ENCODE results near the gene RHOV. TPM values are rescaled to one million over a fixed set of nuclear protein-coding genes. Genes with fewer than 3 reads are reported as not detected.

The RHOV gene
- total and polyA plus RNA-seq, 10 of the 15 experiments (the other 5 are each of a cell fraction or from before 2014, with no cell fraction given) = 0.24 to 39.3 (median 9.3) TPM

DNA sequence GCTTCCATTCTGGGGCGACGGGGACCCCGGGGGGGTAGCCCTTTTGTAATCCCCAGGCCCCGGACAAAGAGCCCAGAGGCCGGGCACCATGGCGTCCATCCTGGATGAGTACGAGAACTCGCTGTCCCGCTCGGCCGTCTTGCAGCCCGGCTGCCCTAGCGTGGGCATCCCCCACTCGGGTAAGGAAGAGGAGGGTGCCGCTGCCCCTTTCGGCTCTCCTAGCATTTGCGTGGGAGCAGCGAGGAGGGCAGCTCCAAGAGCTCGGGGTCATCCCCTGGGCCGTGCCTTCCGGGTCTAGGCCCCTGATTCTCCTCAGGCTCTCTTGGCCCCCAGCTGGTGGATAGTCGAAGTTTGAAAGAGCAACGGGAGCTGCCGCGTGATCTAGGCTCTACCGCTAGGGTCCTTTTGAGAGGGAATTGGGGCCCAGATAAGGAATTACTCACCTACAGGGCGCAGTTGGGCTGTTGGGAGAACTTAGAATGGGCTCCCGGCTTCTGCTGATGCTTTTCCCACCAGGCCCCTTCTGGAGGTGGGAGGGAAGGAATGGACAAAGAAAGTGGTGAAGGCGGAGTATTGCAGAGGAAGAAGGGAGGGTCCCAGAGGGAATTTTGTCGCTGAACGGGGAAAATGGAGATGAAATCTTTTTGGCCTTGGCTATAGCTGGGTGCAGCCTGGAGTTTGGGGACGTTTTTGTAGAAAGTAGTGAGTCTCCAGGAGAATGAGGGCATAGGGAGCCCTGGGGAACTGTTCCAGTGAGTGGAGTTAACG lies 20.8 kb upstream of the RHOV start:
- SMC1A ChIA-PET (ENCODE audit: uncharacterized antibody, unreplicated experiment) = interaction anchor here (0.7 to 3.5 kb wide), 19 partner anchors 9 to 201 kb away, joined by 3 to 144 read pairs (median 4); partner anchors contain the start of genes RAD51 and RHOV
- Histone ChIP-seq H3K9me3 (replicated peaks; ENCODE audit: control insufficient read depth, insufficient read depth, low read length) (no peaks in the 10 kb centered on the region), H3K27me3 (replicated peaks in 1 of 2; ENCODE audit: control insufficient read depth in 2 of 2, insufficient read depth in 2 of 2, low read length in 1 of 2) (no peaks in the 10 kb centered on the region), H3K4me1 (ENCODE audit: control insufficient read depth, insufficient read depth, low read length) (peaks cover 21% of the 10 kb centered on the region), H4K20me1 (ENCODE audit: control insufficient read depth, insufficient read depth) (no peaks in the 10 kb centered on the region), H3K4me3 (peak overlapping the region; percentile 96), H3K27ac (ENCODE audit: control insufficient read depth, insufficient read depth) (peak overlapping the region; percentile 86), H2AFZ (ENCODE audit: control insufficient read depth, low read depth, low read length) (peak overlapping the region; percentile 72), H3K4me2 (ENCODE audit: control insufficient read depth, insufficient read depth) (peak overlapping the region; percentile 93), H3K9ac (ENCODE audit: control insufficient read depth, insufficient read depth, low read length) (peak overlapping the region; percentile 95), H3K79me2 (ENCODE audit: control insufficient read depth, insufficient read depth, low read length) (peaks cover 20% of the 10 kb centered on the region), H3K36me3 (ENCODE audit: control insufficient read depth in 2 of 2, insufficient read depth in 2 of 2, low read length in 1 of 2) (peaks cover 0 to 9% of the 10 kb centered on the region in 2 experiments; a peak in 3 of 4 replicates)
- DNase-seq (ENCODE audit: low read depth, low spot score) = no peak
- intact Hi-C loops (cut with micrococcal nuclease; ENCODE audit: unreplicated experiment) (loop anchor here (1.0 to 5.0 kb wide), 5 partner anchors 22 to 216 kb away; partner anchors contain the start of gene RAD51), in situ Hi-C loops (cut with MboI) (loop anchor here (5.0 kb wide), 1 partner anchor 38 kb away; no protein-coding TSS in a partner anchor)
- ATAC-seq = peak; percentile 82
- WGBS (ENCODE audit: insufficient coverage, insufficient replicate concordance, low lambda C conversion rate, missing lambda C conversion rate) = under 1% methylated on average over 33 of the region's 33 CpGs
- POLR2A ChIA-PET = interaction anchor here (0.5 to 4.9 kb wide), 16 partner anchors 10 to 1615 kb away, joined by 3 to 57 read pairs (median 4); partner anchors contain the start of genes CCDC32, DNAJC17, RHOV and ZFYVE19
- TSS peak; percentile 86 for BruUV-seq (replicated peaks)
- FAIRE-seq = peak; percentile 81
- RAD21 ChIA-PET (ENCODE audit: unreplicated experiment) = interaction anchor here (0.6 to 3.4 kb wide), 24 partner anchors 10 to 663 kb away, joined by 3 to 48 read pairs (median 6); partner anchors contain the start of genes DNAJC17, RHOV, SPINT1 and ZFYVE19
- CTCF ChIA-PET = interaction anchor here (0.6 to 5.5 kb wide), 34 partner anchors 10 to 375 kb away, joined by 3 to 95 read pairs (median 4); partner anchors contain the start of genes PPP1R14D, RAD51, RHOV and SPINT1
- TF ChIP-seq YY1 (IDR thresholded peaks at IDR 0.05; ENCODE audit: low read depth, low read length) (peak; percentile 44; the same call in 1 of the 2 replicates), NFYB (IDR thresholded peaks at IDR 0.05; ENCODE audit: insufficient read depth, low read depth, low read length) (no peak), ZNF24 (IDR thresholded peaks at IDR 0.05) (no peak), BACH1 (IDR thresholded peaks at IDR 0.05; ENCODE audit: borderline replicate concordance) (peak; percentile 70; the same call in 1 of the 2 replicates), IKZF2 (IDR thresholded peaks at IDR 0.05) (peak; percentile 46 to 62; a peak in 3 of 4 replicates), TCF12 (IDR thresholded peaks at IDR 0.05; ENCODE audit: low read depth, low read length) (0 out of 2 replicates have a peak, but pooled peaks have one; percentile 15), SMC3 (IDR thresholded peaks at IDR 0.05; ENCODE audit: borderline replicate concordance, low read length) (peak; percentile 18), FOXK2 (IDR thresholded peaks at IDR 0.05) (no peak), GATAD2B (conservative IDR thresholded peaks at IDR 0.05; ENCODE audit: low read depth) (peak; percentile 44; the same call in 1 of the 2 replicates), LARP7 (IDR thresholded peaks at IDR 0.05) (peak; percentile 42; the same call in 1 of the 2 replicates)
- TF ChIP-seq, protein P1, sequence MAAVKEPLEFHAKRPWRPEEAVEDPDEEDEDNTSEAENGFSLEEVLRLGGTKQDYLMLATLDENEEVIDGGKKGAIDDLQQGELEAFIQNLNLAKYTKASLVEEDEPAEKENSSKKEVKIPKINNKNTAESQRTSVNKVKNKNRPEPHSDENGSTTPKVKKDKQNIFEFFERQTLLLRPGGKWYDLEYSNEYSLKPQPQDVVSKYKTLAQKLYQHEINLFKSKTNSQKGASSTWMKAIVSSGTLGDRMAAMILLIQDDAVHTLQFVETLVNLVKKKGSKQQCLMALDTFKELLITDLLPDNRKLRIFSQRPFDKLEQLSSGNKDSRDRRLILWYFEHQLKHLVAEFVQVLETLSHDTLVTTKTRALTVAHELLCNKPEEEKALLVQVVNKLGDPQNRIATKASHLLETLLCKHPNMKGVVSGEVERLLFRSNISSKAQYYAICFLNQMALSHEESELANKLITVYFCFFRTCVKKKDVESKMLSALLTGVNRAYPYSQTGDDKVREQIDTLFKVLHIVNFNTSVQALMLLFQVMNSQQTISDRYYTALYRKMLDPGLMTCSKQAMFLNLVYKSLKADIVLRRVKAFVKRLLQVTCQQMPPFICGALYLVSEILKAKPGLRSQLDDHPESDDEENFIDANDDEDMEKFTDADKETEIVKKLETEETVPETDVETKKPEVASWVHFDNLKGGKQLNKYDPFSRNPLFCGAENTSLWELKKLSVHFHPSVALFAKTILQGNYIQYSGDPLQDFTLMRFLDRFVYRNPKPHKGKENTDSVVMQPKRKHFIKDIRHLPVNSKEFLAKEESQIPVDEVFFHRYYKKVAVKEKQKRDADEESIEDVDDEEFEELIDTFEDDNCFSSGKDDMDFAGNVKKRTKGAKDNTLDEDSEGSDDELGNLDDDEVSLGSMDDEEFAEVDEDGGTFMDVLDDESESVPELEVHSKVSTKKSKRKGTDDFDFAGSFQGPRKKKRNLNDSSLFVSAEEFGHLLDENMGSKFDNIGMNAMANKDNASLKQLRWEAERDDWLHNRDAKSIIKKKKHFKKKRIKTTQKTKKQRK (IDR thresholded peaks at IDR 0.05; ENCODE audit: low read depth, low read length) = no peak
- TF ChIP-seq, protein P2, sequence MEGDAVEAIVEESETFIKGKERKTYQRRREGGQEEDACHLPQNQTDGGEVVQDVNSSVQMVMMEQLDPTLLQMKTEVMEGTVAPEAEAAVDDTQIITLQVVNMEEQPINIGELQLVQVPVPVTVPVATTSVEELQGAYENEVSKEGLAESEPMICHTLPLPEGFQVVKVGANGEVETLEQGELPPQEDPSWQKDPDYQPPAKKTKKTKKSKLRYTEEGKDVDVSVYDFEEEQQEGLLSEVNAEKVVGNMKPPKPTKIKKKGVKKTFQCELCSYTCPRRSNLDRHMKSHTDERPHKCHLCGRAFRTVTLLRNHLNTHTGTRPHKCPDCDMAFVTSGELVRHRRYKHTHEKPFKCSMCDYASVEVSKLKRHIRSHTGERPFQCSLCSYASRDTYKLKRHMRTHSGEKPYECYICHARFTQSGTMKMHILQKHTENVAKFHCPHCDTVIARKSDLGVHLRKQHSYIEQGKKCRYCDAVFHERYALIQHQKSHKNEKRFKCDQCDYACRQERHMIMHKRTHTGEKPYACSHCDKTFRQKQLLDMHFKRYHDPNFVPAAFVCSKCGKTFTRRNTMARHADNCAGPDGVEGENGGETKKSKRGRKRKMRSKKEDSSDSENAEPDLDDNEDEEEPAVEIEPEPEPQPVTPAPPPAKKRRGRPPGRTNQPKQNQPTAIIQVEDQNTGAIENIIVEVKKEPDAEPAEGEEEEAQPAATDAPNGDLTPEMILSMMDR (IDR thresholded peaks at IDR 0.05 in 2 of 3, conservative IDR thresholded peaks at IDR 0.05 in 1 of 3; ENCODE audit: control insufficient read depth in 2 of 3, extremely low read depth in 1 of 3, insufficient read depth in 1 of 3, low read depth in 3 of 3, low read length in 3 of 3) = peak; percentile 28 to 66 (median 59)
- TF ChIP-seq, protein P3, sequence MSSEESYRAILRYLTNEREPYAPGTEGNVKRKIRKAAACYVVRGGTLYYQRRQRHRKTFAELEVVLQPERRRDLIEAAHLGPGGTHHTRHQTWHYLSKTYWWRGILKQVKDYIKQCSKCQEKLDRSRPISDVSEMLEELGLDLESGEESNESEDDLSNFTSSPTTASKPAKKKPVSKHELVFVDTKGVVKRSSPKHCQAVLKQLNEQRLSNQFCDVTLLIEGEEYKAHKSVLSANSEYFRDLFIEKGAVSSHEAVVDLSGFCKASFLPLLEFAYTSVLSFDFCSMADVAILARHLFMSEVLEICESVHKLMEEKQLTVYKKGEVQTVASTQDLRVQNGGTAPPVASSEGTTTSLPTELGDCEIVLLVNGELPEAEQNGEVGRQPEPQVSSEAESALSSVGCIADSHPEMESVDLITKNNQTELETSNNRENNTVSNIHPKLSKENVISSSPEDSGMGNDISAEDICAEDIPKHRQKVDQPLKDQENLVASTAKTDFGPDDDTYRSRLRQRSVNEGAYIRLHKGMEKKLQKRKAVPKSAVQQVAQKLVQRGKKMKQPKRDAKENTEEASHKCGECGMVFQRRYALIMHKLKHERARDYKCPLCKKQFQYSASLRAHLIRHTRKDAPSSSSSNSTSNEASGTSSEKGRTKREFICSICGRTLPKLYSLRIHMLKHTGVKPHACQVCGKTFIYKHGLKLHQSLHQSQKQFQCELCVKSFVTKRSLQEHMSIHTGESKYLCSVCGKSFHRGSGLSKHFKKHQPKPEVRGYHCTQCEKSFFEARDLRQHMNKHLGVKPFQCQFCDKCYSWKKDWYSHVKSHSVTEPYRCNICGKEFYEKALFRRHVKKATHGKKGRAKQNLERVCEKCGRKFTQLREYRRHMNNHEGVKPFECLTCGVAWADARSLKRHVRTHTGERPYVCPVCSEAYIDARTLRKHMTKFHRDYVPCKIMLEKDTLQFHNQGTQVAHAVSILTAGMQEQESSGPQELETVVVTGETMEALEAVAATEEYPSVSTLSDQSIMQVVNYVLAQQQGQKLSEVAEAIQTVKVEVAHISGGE (CRISPR knock-in tag; IDR thresholded peaks at IDR 0.05) = no peak
